ENCODE measurements around the gene UROC1.

DNA sequence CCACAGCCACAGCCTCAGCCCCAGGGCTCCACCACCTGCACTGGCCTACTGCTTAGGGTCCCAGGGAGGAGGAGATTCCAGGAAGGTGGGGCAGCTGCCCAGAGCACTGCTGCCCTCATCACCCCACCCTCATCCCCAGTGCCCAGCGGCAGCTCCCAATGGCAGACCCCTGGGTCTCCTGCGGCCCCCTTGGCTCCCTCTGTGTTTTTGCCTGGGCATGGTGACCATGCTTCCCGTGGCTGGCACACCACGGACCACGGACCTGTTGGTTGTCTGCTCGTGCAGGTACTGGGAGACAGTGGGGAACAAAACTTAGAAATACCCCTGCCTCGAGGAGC lies 9.1 kb upstream of the UROC1 start:
- TF ChIP-seq, protein P1, sequence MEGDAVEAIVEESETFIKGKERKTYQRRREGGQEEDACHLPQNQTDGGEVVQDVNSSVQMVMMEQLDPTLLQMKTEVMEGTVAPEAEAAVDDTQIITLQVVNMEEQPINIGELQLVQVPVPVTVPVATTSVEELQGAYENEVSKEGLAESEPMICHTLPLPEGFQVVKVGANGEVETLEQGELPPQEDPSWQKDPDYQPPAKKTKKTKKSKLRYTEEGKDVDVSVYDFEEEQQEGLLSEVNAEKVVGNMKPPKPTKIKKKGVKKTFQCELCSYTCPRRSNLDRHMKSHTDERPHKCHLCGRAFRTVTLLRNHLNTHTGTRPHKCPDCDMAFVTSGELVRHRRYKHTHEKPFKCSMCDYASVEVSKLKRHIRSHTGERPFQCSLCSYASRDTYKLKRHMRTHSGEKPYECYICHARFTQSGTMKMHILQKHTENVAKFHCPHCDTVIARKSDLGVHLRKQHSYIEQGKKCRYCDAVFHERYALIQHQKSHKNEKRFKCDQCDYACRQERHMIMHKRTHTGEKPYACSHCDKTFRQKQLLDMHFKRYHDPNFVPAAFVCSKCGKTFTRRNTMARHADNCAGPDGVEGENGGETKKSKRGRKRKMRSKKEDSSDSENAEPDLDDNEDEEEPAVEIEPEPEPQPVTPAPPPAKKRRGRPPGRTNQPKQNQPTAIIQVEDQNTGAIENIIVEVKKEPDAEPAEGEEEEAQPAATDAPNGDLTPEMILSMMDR (conservative IDR thresholded peaks at IDR 0.05; ENCODE audit: low read depth in 2 of 2), result no peak
- no peak for TF ChIP-seq EZH2phosphoT487 (IDR thresholded peaks at IDR 0.05; ENCODE audit: unreplicated experiment)
- TF ChIP-seq POLR2AphosphoS5 (IDR thresholded peaks at IDR 0.05; ENCODE audit: low read depth), result no peak
- no peak for TF ChIP-seq EZH2 (IDR thresholded peaks at IDR 0.05; ENCODE audit: low read depth, unreplicated experiment)
- TF ChIP-seq, protein P2, sequence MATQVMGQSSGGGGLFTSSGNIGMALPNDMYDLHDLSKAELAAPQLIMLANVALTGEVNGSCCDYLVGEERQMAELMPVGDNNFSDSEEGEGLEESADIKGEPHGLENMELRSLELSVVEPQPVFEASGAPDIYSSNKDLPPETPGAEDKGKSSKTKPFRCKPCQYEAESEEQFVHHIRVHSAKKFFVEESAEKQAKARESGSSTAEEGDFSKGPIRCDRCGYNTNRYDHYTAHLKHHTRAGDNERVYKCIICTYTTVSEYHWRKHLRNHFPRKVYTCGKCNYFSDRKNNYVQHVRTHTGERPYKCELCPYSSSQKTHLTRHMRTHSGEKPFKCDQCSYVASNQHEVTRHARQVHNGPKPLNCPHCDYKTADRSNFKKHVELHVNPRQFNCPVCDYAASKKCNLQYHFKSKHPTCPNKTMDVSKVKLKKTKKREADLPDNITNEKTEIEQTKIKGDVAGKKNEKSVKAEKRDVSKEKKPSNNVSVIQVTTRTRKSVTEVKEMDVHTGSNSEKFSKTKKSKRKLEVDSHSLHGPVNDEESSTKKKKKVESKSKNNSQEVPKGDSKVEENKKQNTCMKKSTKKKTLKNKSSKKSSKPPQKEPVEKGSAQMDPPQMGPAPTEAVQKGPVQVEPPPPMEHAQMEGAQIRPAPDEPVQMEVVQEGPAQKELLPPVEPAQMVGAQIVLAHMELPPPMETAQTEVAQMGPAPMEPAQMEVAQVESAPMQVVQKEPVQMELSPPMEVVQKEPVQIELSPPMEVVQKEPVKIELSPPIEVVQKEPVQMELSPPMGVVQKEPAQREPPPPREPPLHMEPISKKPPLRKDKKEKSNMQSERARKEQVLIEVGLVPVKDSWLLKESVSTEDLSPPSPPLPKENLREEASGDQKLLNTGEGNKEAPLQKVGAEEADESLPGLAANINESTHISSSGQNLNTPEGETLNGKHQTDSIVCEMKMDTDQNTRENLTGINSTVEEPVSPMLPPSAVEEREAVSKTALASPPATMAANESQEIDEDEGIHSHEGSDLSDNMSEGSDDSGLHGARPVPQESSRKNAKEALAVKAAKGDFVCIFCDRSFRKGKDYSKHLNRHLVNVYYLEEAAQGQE (IDR thresholded peaks at IDR 0.05; ENCODE audit: unreplicated experiment), result no peak
- TF ChIP-seq ZNF331 (CRISPR knock-in tag; IDR thresholded peaks at IDR 0.05; ENCODE audit: low read depth), result no peak
- TF ChIP-seq CREB1 (CRISPR knock-in tag; IDR thresholded peaks at IDR 0.05; ENCODE audit: low read depth), result no peak
- no peak for TF ChIP-seq JUNB (IDR thresholded peaks at IDR 0.05; ENCODE audit: unreplicated experiment)
- TF ChIP-seq NANOG (IDR thresholded peaks at IDR 0.05; ENCODE audit: borderline replicate concordance), result no peak
- TF ChIP-seq ETS1 (IDR thresholded peaks at IDR 0.05), result no peak
